Nephron progenitor cell (in vitro differentiated cells): ENCODE measurements around the gene CCDC141.

Experiments used
- DNase-seq: peaks from one replicate; pipeline ENCODE4 v3.0.0; 2021
- H3K27ac Mint-ChIP-seq: 2 replicates; pipeline ENCODE4 v1.8.0; 2021; ENCODE audit warnings: mild to moderate bottlenecking, moderate library complexity, mixed read lengths
- H3K27me3 Mint-ChIP-seq: 2 replicates; pipeline ENCODE4 v1.8.0; 2021; ENCODE audit warnings: mild to moderate bottlenecking, low read depth, mixed read lengths; ENCODE audit not compliant: poor library complexity
- H3K36me3 Mint-ChIP-seq: 2 replicates; pipeline ENCODE4 v1.8.0; 2021; ENCODE audit warnings: low read depth, mixed read lengths
- H3K4me1 Mint-ChIP-seq: 2 replicates; pipeline ENCODE4 v1.8.0; 2021; ENCODE audit warnings: mixed read lengths
- H3K4me3 Mint-ChIP-seq: 2 replicates; pipeline ENCODE4 v1.8.0; 2021; ENCODE audit warnings: mild to moderate bottlenecking, moderate library complexity, mixed read lengths
- H3K9me3 Mint-ChIP-seq: 2 replicates; pipeline ENCODE4 v1.8.0; 2021; ENCODE audit warnings: mild to moderate bottlenecking, moderate library complexity, mixed read lengths
- TF ChIP-seq, protein P1 (sequence below): fragments of 200-600 bp; sonication (generic); IDR thresholded peaks from 2 replicates; pipeline ENCODE4 v1.5.0; 2021; ENCODE audit warnings: antibody characterized with exemption

CCDC141 gene

DNA sequence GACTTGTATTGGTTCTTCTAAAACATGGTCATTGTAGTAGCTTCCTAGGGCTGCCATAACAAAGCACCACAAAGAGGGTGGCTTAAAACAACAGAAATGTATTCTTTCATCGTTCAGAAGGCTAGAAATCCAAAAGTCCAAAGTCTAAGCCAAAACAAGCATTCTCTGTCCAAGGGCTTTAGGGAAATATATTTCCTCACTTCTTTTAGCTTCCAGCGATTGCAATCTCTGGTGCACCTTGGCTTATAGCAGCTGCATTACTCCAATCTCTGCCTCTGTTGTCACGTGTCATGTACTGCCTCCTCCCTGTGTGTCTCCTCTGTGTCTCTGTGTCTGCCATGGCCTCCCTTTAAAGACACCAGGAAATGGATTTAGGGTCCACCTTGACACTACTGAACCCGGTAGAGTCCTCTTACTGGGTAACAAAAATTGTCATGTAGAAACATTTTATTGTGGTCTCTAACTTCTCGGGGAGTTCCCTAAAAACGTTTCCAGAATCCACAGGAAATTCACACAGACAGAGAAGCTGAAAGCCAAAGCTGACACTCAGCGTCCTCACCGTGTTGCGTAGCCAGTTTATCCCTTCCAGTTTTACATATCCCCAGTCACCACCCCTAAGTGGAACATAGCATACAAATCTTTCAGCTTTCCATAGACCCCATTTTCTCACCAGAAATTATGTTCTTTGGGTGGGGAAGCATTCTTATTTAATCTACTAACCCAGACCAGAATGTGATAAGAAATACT is 222.0 kb downstream of the CCDC141 start:
- TF ChIP-seq, protein P1, sequence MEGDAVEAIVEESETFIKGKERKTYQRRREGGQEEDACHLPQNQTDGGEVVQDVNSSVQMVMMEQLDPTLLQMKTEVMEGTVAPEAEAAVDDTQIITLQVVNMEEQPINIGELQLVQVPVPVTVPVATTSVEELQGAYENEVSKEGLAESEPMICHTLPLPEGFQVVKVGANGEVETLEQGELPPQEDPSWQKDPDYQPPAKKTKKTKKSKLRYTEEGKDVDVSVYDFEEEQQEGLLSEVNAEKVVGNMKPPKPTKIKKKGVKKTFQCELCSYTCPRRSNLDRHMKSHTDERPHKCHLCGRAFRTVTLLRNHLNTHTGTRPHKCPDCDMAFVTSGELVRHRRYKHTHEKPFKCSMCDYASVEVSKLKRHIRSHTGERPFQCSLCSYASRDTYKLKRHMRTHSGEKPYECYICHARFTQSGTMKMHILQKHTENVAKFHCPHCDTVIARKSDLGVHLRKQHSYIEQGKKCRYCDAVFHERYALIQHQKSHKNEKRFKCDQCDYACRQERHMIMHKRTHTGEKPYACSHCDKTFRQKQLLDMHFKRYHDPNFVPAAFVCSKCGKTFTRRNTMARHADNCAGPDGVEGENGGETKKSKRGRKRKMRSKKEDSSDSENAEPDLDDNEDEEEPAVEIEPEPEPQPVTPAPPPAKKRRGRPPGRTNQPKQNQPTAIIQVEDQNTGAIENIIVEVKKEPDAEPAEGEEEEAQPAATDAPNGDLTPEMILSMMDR: no peak
- H3K9me3 Mint-ChIP-seq: peaks cover 4% of the 10 kb centered on the region
- no peaks in the 10 kb centered on the region for H3K4me1 Mint-ChIP-seq
- peaks cover 8% of the 10 kb centered on the region for H3K36me3 Mint-ChIP-seq
- no peak for DNase-seq
- no peaks in the 10 kb centered on the region for H3K27me3 Mint-ChIP-seq
- H3K4me3 Mint-ChIP-seq: no peak overlapping the region
- no peak overlapping the region for H3K27ac Mint-ChIP-seq

DNA sequence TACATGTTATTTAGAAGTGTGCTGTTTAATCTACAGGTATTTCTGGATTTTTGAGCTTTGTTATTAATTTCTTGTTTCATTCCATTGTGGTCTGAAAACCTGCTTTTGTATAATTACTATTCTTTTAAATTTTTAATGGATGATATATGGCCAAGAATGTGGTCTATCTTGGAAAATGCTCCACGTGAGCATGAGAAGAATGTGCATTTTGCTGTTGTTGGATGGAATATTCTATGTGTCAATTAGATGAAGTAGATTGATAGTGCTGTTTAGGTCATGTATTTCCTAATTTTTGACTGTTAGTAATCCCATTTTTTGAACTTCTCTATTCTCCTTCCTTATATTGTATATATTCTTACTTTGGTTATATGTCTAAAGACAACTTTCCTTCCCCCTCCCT is 222.8 kb downstream of the CCDC141 start:
- Mint-ChIP-seq H3K4me1 (no peaks in the 10 kb centered on the region), H3K9me3 (peaks cover 4% of the 10 kb centered on the region), H3K36me3 (peaks cover 8% of the 10 kb centered on the region), H3K27me3 (no peaks in the 10 kb centered on the region), H3K4me3 (no peak overlapping the region), H3K27ac (no peak overlapping the region)
- TF ChIP-seq, protein P1: no peak
- no peak for DNase-seq

DNA sequence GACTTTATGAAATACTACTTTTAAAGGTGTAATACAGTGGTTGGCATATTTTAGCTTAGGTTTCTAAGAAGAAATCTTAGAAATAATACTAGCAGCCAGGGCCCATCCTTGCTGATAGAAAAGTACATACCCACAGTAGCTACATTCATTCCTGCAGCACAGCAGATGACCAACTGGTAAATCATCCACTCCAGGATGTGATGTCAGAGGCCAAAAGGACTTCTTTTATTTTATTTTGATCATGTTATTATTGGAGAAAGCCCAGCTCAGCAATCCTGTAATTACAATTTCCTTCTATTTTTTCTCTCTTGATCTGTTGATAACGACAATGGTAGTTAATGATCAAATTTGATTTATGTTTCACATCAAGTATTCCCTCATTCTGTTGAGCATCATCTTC is 224.8 kb downstream of the CCDC141 start:
- peaks cover 2% of the 10 kb centered on the region for H3K4me1 Mint-ChIP-seq
- TF ChIP-seq, protein P1: no peak
- DNase-seq: no peak
- H3K9me3 Mint-ChIP-seq: peaks cover 4% of the 10 kb centered on the region
- no peak overlapping the region for H3K27ac Mint-ChIP-seq
- H3K4me3 Mint-ChIP-seq: no peak overlapping the region
- H3K36me3 Mint-ChIP-seq: peaks cover 8% of the 10 kb centered on the region
- H3K27me3 Mint-ChIP-seq: no peaks in the 10 kb centered on the region

DNA sequence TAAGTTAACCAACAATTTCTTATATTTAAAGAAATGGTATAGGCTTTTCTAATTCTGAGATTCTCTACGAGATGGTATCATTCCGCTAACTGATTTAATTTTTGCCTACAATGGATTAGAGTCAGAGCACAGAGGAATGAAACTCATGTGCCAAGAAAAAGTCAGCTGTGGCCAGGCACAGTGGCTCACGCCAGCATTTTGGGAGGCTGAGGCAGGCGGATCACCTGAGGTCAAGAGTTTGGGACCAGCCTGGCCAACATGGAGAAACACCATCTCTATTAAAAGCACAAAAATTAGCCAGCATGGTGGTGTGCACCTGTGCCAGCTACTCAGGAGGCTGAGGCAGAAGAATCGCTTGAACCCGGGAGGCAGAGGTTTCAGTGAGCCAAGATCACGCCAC is 225.8 kb downstream of the CCDC141 start:
- H3K36me3 Mint-ChIP-seq: peaks cover 8% of the 10 kb centered on the region
- no peaks in the 10 kb centered on the region for H3K27me3 Mint-ChIP-seq
- H3K4me3 Mint-ChIP-seq: no peak overlapping the region
- no peak for DNase-seq
- H3K9me3 Mint-ChIP-seq: peaks cover 4% of the 10 kb centered on the region
- no peak overlapping the region for H3K27ac Mint-ChIP-seq
- peaks cover 6% of the 10 kb centered on the region for H3K4me1 Mint-ChIP-seq
- TF ChIP-seq, protein P1: no peak

DNA sequence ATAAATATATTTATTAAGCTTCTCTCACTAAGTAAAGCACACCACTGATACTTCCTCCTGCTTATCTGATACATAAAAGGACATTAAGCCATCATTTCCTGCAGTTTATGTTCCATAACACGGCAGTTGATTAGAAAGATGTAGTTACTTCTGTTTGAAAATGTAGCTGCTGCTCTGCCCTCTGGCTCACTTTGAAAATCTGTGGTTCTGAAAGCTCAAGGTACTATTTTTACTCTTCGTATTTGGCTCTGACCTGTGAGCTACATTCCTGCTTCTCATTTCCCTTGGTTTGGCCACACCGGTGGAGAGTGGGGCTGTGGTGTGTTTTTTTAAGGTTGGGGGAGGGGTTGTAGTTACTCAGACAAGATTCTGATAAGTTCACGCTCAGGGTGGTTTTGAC is 229.9 kb downstream of the CCDC141 start:
- H3K4me3 Mint-ChIP-seq: no peak overlapping the region
- H3K36me3 Mint-ChIP-seq: no peaks in the 10 kb centered on the region
- H3K27me3 Mint-ChIP-seq: no peaks in the 10 kb centered on the region
- no peak overlapping the region for H3K27ac Mint-ChIP-seq
- TF ChIP-seq, protein P1: no peak
- peaks cover 6% of the 10 kb centered on the region for H3K4me1 Mint-ChIP-seq
- no peak for DNase-seq
- no peaks in the 10 kb centered on the region for H3K9me3 Mint-ChIP-seq
